H1 (cell line): Measurements from ENCODE around the gene HOMER2. TPM values are rescaled to one million over a fixed set of nuclear protein-coding genes. Genes with fewer than 3 reads are reported as not detected.
A peak's percentile ranks its signal among the peaks of the same experiment; 100 is the strongest.

Source experiments
- CTCF ChIA-PET: fragments of 300-600 bp; sonication (Branson Sonifier 250); formaldehyde crosslinking; loops from one replicate; lab custom pipeline; 2021; ENCODE audit not compliant: partially characterized antibody; lab: Charles Lee
- POLR2A ChIA-PET: fragments of 300-600 bp; sonication (Branson Sonifier 250); formaldehyde crosslinking; loops from one replicate; lab custom pipeline; 2021; ENCODE audit warnings: inconsistent platforms; ENCODE audit not compliant: partially characterized antibody; lab: Charles Lee
- DNase-seq, 2 experiments: peaks; one replicate each; pipeline versions ENCODE4 v3.0.0 to v3.0.0-alpha.2; 2010 to 2022; ENCODE audit warnings: low spot score in 2 of 2, low read depth in 1 of 2, mixed read lengths in 1 of 2
- FAIRE-seq: peaks from 2 replicates; lab custom pipeline; 2011; peaks lifted over from hg19 to GRCh38; lab: Jason Lieb, UNC
- H2AFZ ChIP-seq: 2 replicates; pipeline ENCODE4 v1.8.1; 2012; ENCODE audit warnings: low read length, inconsistent platforms
- H2AK5ac ChIP-seq: 2 replicates; pipeline ENCODE4 v1.6.1; 2013; ENCODE audit warnings: low read depth, low read length
- H2BK120ac ChIP-seq: replicated peaks from 2 replicates; pipeline ENCODE3; 2013; ENCODE audit warnings: low read depth, low read length, inconsistent platforms
- H2BK12ac ChIP-seq: 2 replicates; pipeline ENCODE4 v1.6.1; 2013; ENCODE audit warnings: low read depth, low read length
- H2BK15ac ChIP-seq: 2 replicates; pipeline ENCODE4 v1.6.1; 2013; ENCODE audit warnings: low read length
- H2BK20ac ChIP-seq: 2 replicates; pipeline ENCODE4 v1.6.1; 2013; ENCODE audit warnings: low read length
- H2BK5ac ChIP-seq: 2 replicates; pipeline ENCODE4 v1.6.1; 2013; ENCODE audit warnings: low read depth, low read length
- H3K14ac ChIP-seq: 2 replicates; pipeline ENCODE4 v1.6.1; 2013; ENCODE audit warnings: inconsistent platforms; ENCODE audit not compliant: insufficient read length
- H3K18ac ChIP-seq: 2 replicates; pipeline ENCODE4 v1.6.1; 2013; ENCODE audit warnings: low read length; ENCODE audit errors: extremely low read depth
- H3K23ac ChIP-seq: 2 replicates; pipeline ENCODE4 v1.6.1; 2013; ENCODE audit warnings: inconsistent platforms; ENCODE audit not compliant: insufficient read length
- H3K23me2 ChIP-seq: 2 replicates; pipeline ENCODE4 v1.6.1; 2013; ENCODE audit warnings: low read depth, low read length
- H3K27ac ChIP-seq: 2 replicates; pipeline ENCODE4 v1.6.1; 2011; ENCODE audit warnings: low read depth, low read length, inconsistent platforms
- H3K27me3 ChIP-seq, 4 experiments: replicated peaks in 1 of 4; 1 replicate in 1 of 4; 2 replicates in 3 of 4; pipeline versions ENCODE4 v1.6.1 to v1.8.1; 2011 to 2013; ENCODE audit warnings: low read length in 3 of 4, mild to moderate bottlenecking in 3 of 4, inconsistent platforms in 2 of 4, mixed read lengths in 2 of 4, moderate library complexity in 1 of 4; ENCODE audit not compliant: control insufficient read depth in 3 of 4, insufficient read depth in 3 of 4; ENCODE audit errors: extremely low read depth in 1 of 4
- H3K36me3 ChIP-seq, 4 experiments: 2 replicates each; pipeline versions ENCODE4 v1.6.1 to v1.8.1; 2011 to 2013; ENCODE audit warnings: mild to moderate bottlenecking in 4 of 4, low read length in 3 of 4, moderate library complexity in 2 of 4, control low read depth in 1 of 4, inconsistent platforms in 1 of 4; ENCODE audit not compliant: insufficient read depth in 4 of 4, control insufficient read depth in 2 of 4
- H3K4ac ChIP-seq: replicated peaks from 2 replicates; pipeline ENCODE3; 2013; ENCODE audit warnings: low read length, low read depth, mixed read lengths, inconsistent platforms; ENCODE audit not compliant: insufficient read length
- H3K4me1 ChIP-seq, 4 experiments: replicated peaks in 1 of 4; 1 replicate in 1 of 4; 2 replicates in 3 of 4; pipeline versions ENCODE4 v1.6.1 to v1.8.1; 2011 to 2013; ENCODE audit warnings: low read length in 3 of 4, inconsistent platforms in 2 of 4, mixed read lengths in 1 of 4; ENCODE audit not compliant: insufficient read depth in 4 of 4, control insufficient read depth in 3 of 4
- H3K4me2 ChIP-seq, 2 experiments: 2 replicates each; pipeline versions ENCODE4 v1.6.1 to v1.8.1; 2011 to 2013; ENCODE audit warnings: low read depth in 2 of 2, low read length in 2 of 2, control low read depth in 1 of 2, inconsistent platforms in 1 of 2, mild to moderate bottlenecking in 1 of 2; ENCODE audit not compliant: insufficient read depth in 1 of 2
- H3K4me3 ChIP-seq, 4 experiments: fragments of 200-600, 300-600 bp in 1 of 4; sonication (generic), shearing (Covaris generic), sonication (Bioruptor Twin) in 1 of 4; 2 replicates each; pipeline versions ENCODE4 v1.5.1 to v1.8.1; 2011 to 2016; ENCODE audit warnings: low read length in 4 of 4, low read depth in 3 of 4, control low read depth in 2 of 4, inconsistent platforms in 2 of 4, mild to moderate bottlenecking in 2 of 4, mixed read lengths in 1 of 4, moderate library complexity in 1 of 4; ENCODE audit not compliant: insufficient read depth in 2 of 4; ENCODE audit errors: extremely low read depth in 1 of 4
- H3K56ac ChIP-seq: replicated peaks from 2 replicates; pipeline ENCODE3; 2013; ENCODE audit warnings: low read depth, mild to moderate bottlenecking, mixed read lengths, low read length, inconsistent platforms; ENCODE audit not compliant: insufficient read length
- H3K79me1 ChIP-seq: 2 replicates; pipeline ENCODE4 v1.6.1; 2013; ENCODE audit warnings: low read depth, low read length, control low read depth
- H3K79me2 ChIP-seq, 2 experiments: 2 replicates each; pipeline versions ENCODE4 v1.6.1 to v1.8.1; 2012 to 2013; ENCODE audit warnings: low read length in 2 of 2, mild to moderate bottlenecking in 2 of 2, inconsistent platforms in 1 of 2; ENCODE audit not compliant: insufficient read depth in 2 of 2, control insufficient read depth in 1 of 2
- H3K9ac ChIP-seq, 4 experiments: replicated peaks in 1 of 4; 1 replicate in 1 of 4; 2 replicates in 3 of 4; pipeline versions ENCODE4 v1.6.1 to v1.8.1; 2011 to 2013; ENCODE audit warnings: low read depth in 3 of 4, low read length in 3 of 4, control low read depth in 2 of 4, mild to moderate bottlenecking in 2 of 4, moderate library complexity in 2 of 4, inconsistent platforms in 1 of 4; ENCODE audit errors: extremely low read depth in 1 of 4
- H3K9me3 ChIP-seq, 2 experiments: 2 replicates each; pipeline versions ENCODE4 v1.6.1 to v1.8.1; 2012 to 2013; ENCODE audit warnings: mild to moderate bottlenecking in 2 of 2, moderate library complexity in 2 of 2, control low read depth in 1 of 2, inconsistent platforms in 1 of 2, low read depth in 1 of 2, low read length in 1 of 2, mixed read lengths in 1 of 2; ENCODE audit not compliant: insufficient read depth in 2 of 2
- H4K20me1 ChIP-seq, 2 experiments: replicated peaks in 1 of 2; 2 replicates each; pipeline versions ENCODE3 to v1.8.1; 2011 to 2013; ENCODE audit warnings: inconsistent platforms in 2 of 2, low read length in 2 of 2, mild to moderate bottlenecking in 1 of 2; ENCODE audit not compliant: insufficient read depth in 2 of 2, control insufficient read depth in 1 of 2
- H4K5ac ChIP-seq: 2 replicates; pipeline ENCODE4 v1.6.1; 2013; ENCODE audit warnings: low read length, low read depth, mixed read lengths, inconsistent platforms; ENCODE audit not compliant: insufficient read length
- H4K8ac ChIP-seq: 2 replicates; pipeline ENCODE4 v1.8.0; 2013; ENCODE audit warnings: mild to moderate bottlenecking, moderate library complexity, low read length, inconsistent platforms; ENCODE audit not compliant: insufficient read depth; ENCODE audit errors: extremely low read depth
- H4K91ac ChIP-seq: replicated peaks from 2 replicates; pipeline ENCODE3; 2013; ENCODE audit warnings: low read length, mixed read lengths, inconsistent platforms; ENCODE audit not compliant: insufficient read length
- ATF2 ChIP-seq: IDR thresholded peaks from 2 replicates; pipeline ENCODE4 v1.6.1; 2012; ENCODE audit warnings: low read length, inconsistent platforms
- NANOG ChIP-seq: IDR thresholded peaks from 2 replicates; pipeline ENCODE4 v1.6.1; 2011; ENCODE audit warnings: low read length, low read depth, mild to moderate bottlenecking, inconsistent platforms; ENCODE audit not compliant: insufficient read depth, poor library complexity, severe bottlenecking
- RAD21 ChIP-seq, 2 experiments: IDR thresholded peaks in 1 of 2; conservative IDR thresholded peaks in 1 of 2; 2 replicates each; pipeline ENCODE4 v1.6.1; 2011; ENCODE audit warnings: low read depth in 2 of 2, low read length in 2 of 2, improper control_type of control experiment in 1 of 2, inconsistent platforms in 1 of 2, mild to moderate bottlenecking in 1 of 2, moderate library complexity in 1 of 2
- RBBP5 ChIP-seq: IDR thresholded peaks from 2 replicates; pipeline ENCODE4 v1.7.1; 2012; ENCODE audit warnings: low read depth, mild to moderate bottlenecking, inconsistent platforms, low read length, moderate library complexity, borderline replicate concordance
- RNF2 ChIP-seq: fragments of 200-900, 300-1000 bp; sonication (generic); IDR thresholded peaks from 2 replicates; pipeline ENCODE4 v1.7.1; 2016; ENCODE audit warnings: borderline replicate concordance, low read depth, mild to moderate bottlenecking, antibody characterized with exemption, low read length; ENCODE audit not compliant: poor library complexity, severe bottlenecking; ENCODE audit errors: missing control alignments
- SAP30 ChIP-seq: fragments of 300-600 bp; sonication (generic); IDR thresholded peaks from 2 replicates; pipeline ENCODE4 v1.7.1; 2012; ENCODE audit warnings: low read length, moderate library complexity, mild to moderate bottlenecking, inconsistent platforms; ENCODE audit not compliant: insufficient read depth, insufficient replicate concordance
- TAF7 ChIP-seq: optimal IDR thresholded peaks from 2 replicates; pipeline ENCODE3; 2011; ENCODE audit warnings: low read depth, mild to moderate bottlenecking, inconsistent platforms, low read length, moderate library complexity, borderline replicate concordance
- TBP ChIP-seq: IDR thresholded peaks from 2 replicates; pipeline ENCODE4 v1.6.1; 2011; ENCODE audit warnings: low read depth, low read length, improper control_type of control experiment
- WGBS, 2 experiments: shearing (Covaris generic) in 1 of 2; methylation state at CpG; one replicate each; pipeline versions ENCODE4 v1.1.6 to v1.1.7; 2013 to 2015; ENCODE audit warnings: low lambda C conversion rate in 2 of 2, mixed read lengths in 2 of 2, inconsistent platforms in 1 of 2, low coverage in 1 of 2, missing lambda C conversion rate in 1 of 2; ENCODE audit not compliant: insufficient replicate concordance in 2 of 2, insufficient coverage in 1 of 2, insufficient read length in 1 of 2; ENCODE audit errors: extremely low coverage in 1 of 2, missing lambda C conversion rate in 1 of 2; 5-methylcytosine and 5-hydroxymethylcytosine counted together
- polyA plus RNA-seq, 7 experiments: library from polyadenylated mRNA; depleted of rRNA in 3 of 7; stranded (reverse) in 5 of 7; unstranded in 2 of 7; fragments of >200 nt in 5 of 7; fragments of 200-250 nt in 2 of 7; gene quantifications; 1 replicate in 5 of 7; 2 replicates in 1 of 7; 4 replicates in 1 of 7; pipeline versions ENCODE4 v1.2.1 to v1.2.3, GENCODE V29; 2011 to 2013; ENCODE audit warnings: missing spikeins in 2 of 7, mixed read lengths in 2 of 7
- total RNA-seq: library from RNA; stranded (reverse); fragmentation: NEBNext Ultra II Directional; extraction: Animal tissue kit (Norgen Biotek cat#: 25700); gene quantifications from 2 replicates; pipeline ENCODE4 v1.2.1, GENCODE V29; 2021
- TF ChIP-seq, protein P1 (sequence below): IDR thresholded peaks from 2 replicates; pipeline ENCODE4 v1.6.1; 2011; ENCODE audit warnings: low read depth, mild to moderate bottlenecking, low read length; ENCODE audit not compliant: insufficient read depth

Gene HOMER2
- total and polyA plus RNA-seq, 2 of the 8 experiments (the other 6 are each of a cell fraction or from before 2014, with no cell fraction given) = 12.5 to 27.6 TPM

- Histone ChIP-seq H3K23ac (no peak overlapping the region), H3K4me3 (no peak overlapping the region), H2BK15ac (no peak overlapping the region), H3K56ac (no peak overlapping the region), H4K20me1 (no peaks in the 10 kb centered on the region), H2BK5ac (no peak overlapping the region), H4K91ac (no peak overlapping the region), H2AFZ (no peak overlapping the region), H3K4me1 (peaks cover 0 to 7% (median 3%) of the 10 kb centered on the region in 4 experiments; a peak in 5 of 7 replicates), H3K79me1 (no peaks in the 10 kb centered on the region), H4K8ac (no peak overlapping the region), H2BK20ac (no peak overlapping the region), H2BK12ac (no peak overlapping the region), H4K5ac (no peak overlapping the region), H3K36me3 (no peaks in the 10 kb centered on the region), H3K18ac (no peak overlapping the region), H3K27ac (no peak overlapping the region), H3K4ac (no peak overlapping the region), H3K23me2 (no peaks in the 10 kb centered on the region; the same call in 1 of the 2 replicates), H3K4me2 (no peak overlapping the region), H2AK5ac (no peak overlapping the region), H3K79me2 (no peaks in the 10 kb centered on the region), H2BK120ac (no peak overlapping the region), H3K27me3 (no peaks in the 10 kb centered on the region), H3K9ac (no peak overlapping the region), H3K14ac (no peak overlapping the region), H3K9me3 (no peaks in the 10 kb centered on the region)
- DNase-seq (peak in 1 of 2 experiments; percentile 37), FAIRE-seq (no peak)
- ChIA-PET POLR2A (no interaction called here), CTCF (interaction anchor here (2.2 to 4.1 kb wide), 4 partner anchors 10 to 164 kb away, joined by 6 to 27 read pairs (median 8); partner anchors contain the start of gene C15orf40)
- 66% methylated on average over 8 of the region's 8 CpGs; no CpG with 5 or more reads in 1 of the 2 experiments for WGBS, 2 experiments
- TF ChIP-seq RBBP5 = no peak
- no peak for TF ChIP-seq RNF2
- no peak for TF ChIP-seq TBP
- TF ChIP-seq ATF2 = no peak
- TF ChIP-seq, protein P1, sequence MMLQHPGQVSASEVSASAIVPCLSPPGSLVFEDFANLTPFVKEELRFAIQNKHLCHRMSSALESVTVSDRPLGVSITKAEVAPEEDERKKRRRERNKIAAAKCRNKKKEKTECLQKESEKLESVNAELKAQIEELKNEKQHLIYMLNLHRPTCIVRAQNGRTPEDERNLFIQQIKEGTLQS = no peak
- TF ChIP-seq TAF7 = no peak
- no peak for TF ChIP-seq NANOG
- TF ChIP-seq SAP30 = no peak
- TF ChIP-seq RAD21 (IDR thresholded peaks at IDR 0.05 in 1 of 2, conservative IDR thresholded peaks at IDR 0.05 in 1 of 2; ENCODE audit: low read depth in 2 of 2, low read length in 2 of 2) = no peak
Measured at GRCh38 chr15:82847703-82848102, 104.8 kb downstream of the HOMER2 start.
